ENCODE data around the gene MYLK. TPM values are rescaled to one million over a fixed set of nuclear protein-coding genes. Genes with fewer than 3 reads are reported as not detected.
"Not testable (repeated sequence)": the region's sequence is repeated elsewhere in the genome, so short reads cannot be mapped to it uniquely, and the experiment has no call there.

Gene MYLK
- total and polyA plus RNA-seq, 4 donors: 17.0 to 47.7 (median 31.1) TPM

DNA sequence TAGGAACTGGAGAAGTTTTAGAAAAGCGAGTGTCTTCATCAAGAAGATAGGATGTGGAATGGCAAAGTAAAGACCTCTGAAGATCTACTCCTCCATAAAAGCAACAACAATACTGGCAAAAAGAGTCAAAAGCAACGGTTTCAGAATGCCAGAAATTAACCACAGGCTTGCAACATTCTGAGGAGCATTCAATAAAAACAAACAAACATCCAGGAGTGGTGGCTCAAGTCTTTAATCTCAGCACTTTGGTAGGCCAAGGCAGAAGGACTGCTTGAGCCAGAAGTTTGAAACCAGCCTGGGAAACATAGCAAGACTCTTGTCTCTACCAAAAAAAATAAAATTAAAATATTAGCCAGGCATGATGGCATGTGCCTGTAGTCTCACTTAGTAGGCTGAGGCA is 156.1 kb downstream of the MYLK start:
- WGBS (ENCODE audit: insufficient coverage): no CpG with 5 or more reads among the region's 2 CpGs
- no peaks in the 10 kb centered on the region for H3K36me3 ChIP-seq (ENCODE audit: control insufficient read depth, insufficient read depth, low read length)
- DNase-seq (ENCODE audit: low read depth in 4 of 6, low spot score in 6 of 6): no peak
- H3K4me1 ChIP-seq (ENCODE audit: control insufficient read depth, insufficient read depth, low read length): peaks cover 6% of the 10 kb centered on the region
- H3K27me3 ChIP-seq (ENCODE audit: control insufficient read depth, insufficient read depth, low read length): no peaks in the 10 kb centered on the region
- no peak overlapping the region for H3K27ac ChIP-seq (ENCODE audit: low read depth, low read length)
- H3K9me3 ChIP-seq (ENCODE audit: control insufficient read depth, insufficient read depth, low read length): no peaks in the 10 kb centered on the region
- H3K4me3 ChIP-seq (ENCODE audit: low read depth, low read length): no peak overlapping the region

GRCh38 chr3:123725652-123726400 is 158.3 kb downstream of the MYLK start:
- WGBS (ENCODE audit: insufficient coverage): 89% methylated on average over 9 of the region's 11 CpGs
- Histone ChIP-seq H3K4me3 (ENCODE audit: low read depth, low read length) (no peak overlapping the region), H3K9me3 (ENCODE audit: control insufficient read depth, insufficient read depth, low read length) (no peaks in the 10 kb centered on the region), H3K27ac (ENCODE audit: low read depth, low read length) (no peak overlapping the region), H3K27me3 (ENCODE audit: control insufficient read depth, insufficient read depth, low read length) (no peaks in the 10 kb centered on the region), H3K4me1 (ENCODE audit: control insufficient read depth, insufficient read depth, low read length) (peaks cover 11% of the 10 kb centered on the region), H3K36me3 (ENCODE audit: control insufficient read depth, insufficient read depth, low read length) (no peaks in the 10 kb centered on the region)
- no peak for DNase-seq (ENCODE audit: low read depth in 4 of 6, low spot score in 6 of 6)

DNA sequence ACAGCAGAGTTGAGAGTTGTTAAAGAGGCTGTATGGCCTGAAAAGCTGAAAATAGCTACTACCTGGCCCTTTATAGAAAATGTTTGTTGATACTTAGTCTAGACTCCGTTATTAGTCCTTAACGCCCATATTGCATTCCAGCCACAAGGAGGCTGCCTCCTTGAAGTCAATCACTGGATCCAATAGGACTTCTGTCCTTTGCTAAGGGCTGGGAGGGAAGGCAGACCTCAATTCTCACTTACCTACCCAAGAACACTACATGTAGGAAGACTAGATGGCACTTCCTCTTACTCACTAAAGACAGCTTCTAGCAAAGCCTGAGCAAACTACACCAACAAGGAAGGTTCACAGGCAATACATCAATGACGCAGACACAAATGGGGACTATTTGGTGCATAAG is 159.8 kb downstream of the MYLK start:
- Histone ChIP-seq H3K4me3 (ENCODE audit: low read depth, low read length) (no peak overlapping the region), H3K9me3 (ENCODE audit: control insufficient read depth, insufficient read depth, low read length) (no peaks in the 10 kb centered on the region), H3K4me1 (ENCODE audit: control insufficient read depth, insufficient read depth, low read length) (peaks cover 23% of the 10 kb centered on the region), H3K27me3 (ENCODE audit: control insufficient read depth, insufficient read depth, low read length) (no peaks in the 10 kb centered on the region), H3K36me3 (ENCODE audit: control insufficient read depth, insufficient read depth, low read length) (no peaks in the 10 kb centered on the region), H3K27ac (ENCODE audit: low read depth, low read length) (no peak overlapping the region)
- DNase-seq (ENCODE audit: low read depth in 4 of 6, low spot score in 6 of 6): no peak
- WGBS (ENCODE audit: insufficient coverage): no CpG with 5 or more reads among the region's 3 CpGs

- H3K36me3 ChIP-seq (ENCODE audit: control insufficient read depth, insufficient read depth, low read length): no peaks in the 10 kb centered on the region
- no peaks in the 10 kb centered on the region for H3K9me3 ChIP-seq (ENCODE audit: control insufficient read depth, insufficient read depth, low read length)
- no peak overlapping the region for H3K27ac ChIP-seq (ENCODE audit: low read depth, low read length)
- H3K4me3 ChIP-seq (ENCODE audit: low read depth, low read length): no peak overlapping the region
- H3K4me1 ChIP-seq (ENCODE audit: control insufficient read depth, insufficient read depth, low read length): peaks cover 28% of the 10 kb centered on the region
- peak; percentile 57 to 93 (median 78) for DNase-seq (ENCODE audit: low read depth in 4 of 6, low spot score in 6 of 6)
- WGBS (ENCODE audit: insufficient coverage): 2% methylated on average over 6 of the region's 9 CpGs
- H3K27me3 ChIP-seq (ENCODE audit: control insufficient read depth, insufficient read depth, low read length): no peaks in the 10 kb centered on the region
These were observed 160.5 kb downstream of the MYLK start for GRCh38 chr3:123723522-123724168.

- DNase-seq (ENCODE audit: low read depth in 4 of 6, low spot score in 6 of 6): peak in 1 of 6 donors; percentile 33
- WGBS (ENCODE audit: insufficient coverage): 45% methylated on average over 1 of the region's 4 CpGs
- no peaks in the 10 kb centered on the region for H3K36me3 ChIP-seq (ENCODE audit: control insufficient read depth, insufficient read depth, low read length)
- H3K27me3 ChIP-seq (ENCODE audit: control insufficient read depth, insufficient read depth, low read length): no peaks in the 10 kb centered on the region
- no peak overlapping the region for H3K4me3 ChIP-seq (ENCODE audit: low read depth, low read length)
- H3K9me3 ChIP-seq (ENCODE audit: control insufficient read depth, insufficient read depth, low read length): no peaks in the 10 kb centered on the region
- H3K27ac ChIP-seq (ENCODE audit: low read depth, low read length): no peak overlapping the region
- H3K4me1 ChIP-seq (ENCODE audit: control insufficient read depth, insufficient read depth, low read length): peaks cover 32% of the 10 kb centered on the region
These were observed 161.1 kb downstream of the MYLK start for GRCh38 chr3:123723070-123723469.

DNA sequence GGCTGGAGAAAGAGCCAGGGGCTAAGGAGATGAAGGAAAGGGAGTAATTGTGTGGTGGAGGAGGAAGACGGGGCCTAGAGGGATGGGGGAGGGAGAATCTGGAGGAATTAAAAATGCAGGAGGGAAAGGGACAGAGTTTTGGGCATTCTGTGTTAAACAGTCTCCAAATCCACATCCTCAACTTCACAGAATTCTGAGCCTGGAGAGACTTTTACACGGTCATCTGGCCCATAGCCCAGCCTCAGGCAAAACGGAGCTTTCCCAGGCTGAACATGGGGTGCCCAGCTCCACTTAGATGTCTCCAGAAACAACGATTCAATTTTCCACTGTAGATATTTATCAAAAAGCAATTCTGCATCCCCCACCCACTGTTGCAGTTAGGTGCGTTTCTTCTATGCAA is 161.7 kb downstream of the MYLK start:
- WGBS (ENCODE audit: insufficient coverage): 61% methylated on average over 2 of the region's 5 CpGs
- Histone ChIP-seq H3K27me3 (ENCODE audit: control insufficient read depth, insufficient read depth, low read length) (no peaks in the 10 kb centered on the region), H3K27ac (ENCODE audit: low read depth, low read length) (no peak overlapping the region), H3K9me3 (ENCODE audit: control insufficient read depth, insufficient read depth, low read length) (no peaks in the 10 kb centered on the region), H3K36me3 (ENCODE audit: control insufficient read depth, insufficient read depth, low read length) (no peaks in the 10 kb centered on the region), H3K4me1 (ENCODE audit: control insufficient read depth, insufficient read depth, low read length) (peaks cover 33% of the 10 kb centered on the region), H3K4me3 (ENCODE audit: low read depth, low read length) (no peak overlapping the region)
- peak in 1 of 6 donors; percentile 21 for DNase-seq (ENCODE audit: low read depth in 4 of 6, low spot score in 6 of 6)

- 80% methylated on average over 10 of the region's 10 CpGs for WGBS (ENCODE audit: insufficient coverage)
- Histone ChIP-seq H3K27ac (ENCODE audit: low read depth, low read length) (no peak overlapping the region), H3K36me3 (ENCODE audit: control insufficient read depth, insufficient read depth, low read length) (no peaks in the 10 kb centered on the region), H3K4me3 (ENCODE audit: low read depth, low read length) (no peak overlapping the region), H3K27me3 (ENCODE audit: control insufficient read depth, insufficient read depth, low read length) (no peaks in the 10 kb centered on the region), H3K4me1 (ENCODE audit: control insufficient read depth, insufficient read depth, low read length) (peaks cover 33% of the 10 kb centered on the region), H3K9me3 (ENCODE audit: control insufficient read depth, insufficient read depth, low read length) (no peaks in the 10 kb centered on the region)
- DNase-seq (ENCODE audit: low read depth in 4 of 6, low spot score in 6 of 6): no peak
These were observed 162.1 kb downstream of the MYLK start for GRCh38 chr3:123722021-123722420.

GRCh38 chr3:123721095-123721689 is 162.9 kb downstream of the MYLK start:
- not testable (repeated sequence) for H3K9me3 ChIP-seq (ENCODE audit: control insufficient read depth, insufficient read depth, low read length); H3K27me3 ChIP-seq (ENCODE audit: control insufficient read depth, insufficient read depth, low read length); H3K27ac ChIP-seq (ENCODE audit: low read depth, low read length); H3K36me3 ChIP-seq (ENCODE audit: control insufficient read depth, insufficient read depth, low read length); DNase-seq (ENCODE audit: low read depth in 4 of 6, low spot score in 6 of 6); H3K4me3 ChIP-seq (ENCODE audit: low read depth, low read length)
- H3K4me1 ChIP-seq (ENCODE audit: control insufficient read depth, insufficient read depth, low read length): peaks cover 33% of the 10 kb centered on the region
- 60% methylated on average over 3 of the region's 10 CpGs for WGBS (ENCODE audit: insufficient coverage)

- 73% methylated on average over 3 of the region's 6 CpGs for WGBS (ENCODE audit: insufficient coverage)
- Histone ChIP-seq H3K4me1 (ENCODE audit: control insufficient read depth, insufficient read depth, low read length) (peaks cover 33% of the 10 kb centered on the region), H3K27ac (ENCODE audit: low read depth, low read length) (no peak overlapping the region)
These were observed 163.5 kb downstream of the MYLK start for GRCh38 chr3:123720638-123721037.

More at GRCh38 chr3:123720638-123721037, 163.5 kb downstream of the MYLK start:
- Histone ChIP-seq H3K36me3 (ENCODE audit: control insufficient read depth, insufficient read depth, low read length) (no peaks in the 10 kb centered on the region), H3K9me3 (ENCODE audit: control insufficient read depth, insufficient read depth, low read length) (no peaks in the 10 kb centered on the region), H3K27me3 (ENCODE audit: control insufficient read depth, insufficient read depth, low read length) (no peaks in the 10 kb centered on the region), H3K4me3 (ENCODE audit: low read depth, low read length) (no peak overlapping the region)
- no peak for DNase-seq (ENCODE audit: low read depth in 4 of 6, low spot score in 6 of 6)

All from spinal cord (tissue), 10 donors.